DOHH2 (cell line): ENCODE results near the gene WWOX.

Experiments
- CTCF ChIP-seq: fragments of 200-600 bp; sonication (generic); IDR thresholded peaks from one replicate; pipeline ENCODE4 v1.5.1; 2014; ENCODE audit warnings: antibody characterized with exemption, mild to moderate bottlenecking, low read depth, low read length; ENCODE audit not compliant: poor library complexity, severe bottlenecking
- EZH2phosphoT487 ChIP-seq: fragments of 200-600 bp; sonication (generic); IDR thresholded peaks from 2 replicates; pipeline ENCODE4 v1.6.1; 2017; ENCODE audit warnings: borderline replicate concordance, mild to moderate bottlenecking, antibody characterized with exemption, low read length, moderate library complexity, mixed read lengths

- TF ChIP-seq CTCF (no peak), EZH2phosphoT487 (no peak)
These were observed 645.9 kb downstream of the WWOX start for GRCh38 chr16:78745108-78746019.
